SK-N-SH (cell line): ENCODE data around the gene DENND1A. TPM values are rescaled to one million over a fixed set of nuclear protein-coding genes. Genes with fewer than 3 reads are reported as not detected.
"Not testable (repeated sequence)": the region's sequence is repeated elsewhere in the genome, so short reads cannot be mapped to it uniquely, and the experiment has no call there.

Experiments
- CTCF ChIA-PET: fragments of 300-600, 350-600 bp; formaldehyde crosslinking; extraction: SDS; loops from one replicate; lab custom pipeline; 2021; lab: Yijun Ruan, JAX
- POLR2A ChIA-PET: fragments of 350-600 bp; sonication (Branson Sonifier 250); formaldehyde crosslinking; extraction: SDS; loops from one replicate; lab custom pipeline; 2020; ENCODE audit warnings: antibody characterized with exemption, inconsistent platforms; lab: Yijun Ruan, JAX
- DNase-seq: peaks from one replicate; pipeline ENCODE4 v3.0.0; 2012
- H2AFZ ChIP-seq: fragments of 200-600 bp; sonication (generic); 2 replicates; pipeline ENCODE4 v1.8.1; 2016; ENCODE audit warnings: antibody characterized with exemption, mild to moderate bottlenecking, low read depth
- H3F3A ChIP-seq: fragments of 200-600 bp; sonication (generic); replicated peaks from 2 replicates; pipeline ENCODE3; 2016; ENCODE audit warnings: antibody characterized with exemption, mild to moderate bottlenecking; ENCODE audit not compliant: insufficient read depth
- H3K27ac ChIP-seq, 2 experiments: fragments of 200-500 bp in 1 of 2; fragments of 200-600 bp in 1 of 2; sonication (Bioruptor generic) in 1 of 2; sonication (generic), shearing (Covaris generic) in 1 of 2; 2 replicates each; pipeline versions ENCODE4 v1.5.1 to v1.6.1; 2014 to 2016; ENCODE audit warnings: low read depth in 2 of 2, inconsistent platforms in 1 of 2, low read length in 1 of 2, mild to moderate bottlenecking in 1 of 2, mixed read lengths in 1 of 2
- H3K27me3 ChIP-seq: fragments of 200-600 bp; sonication (generic), shearing (Covaris generic); 2 replicates; pipeline ENCODE4 v1.6.1; 2016; ENCODE audit warnings: mixed run types; ENCODE audit not compliant: insufficient read depth
- H3K36me3 ChIP-seq, 2 experiments: fragments of 200-500 bp in 1 of 2; fragments of 200-600 bp in 1 of 2; sonication (Bioruptor generic) in 1 of 2; sonication (generic) in 1 of 2; replicated peaks in 1 of 2; 2 replicates each; pipeline versions ENCODE3 to v1.5.1; 2014 to 2016; ENCODE audit warnings: low read length in 1 of 2, mild to moderate bottlenecking in 1 of 2; ENCODE audit not compliant: insufficient read depth in 2 of 2, control insufficient read depth in 1 of 2
- H3K4me1 ChIP-seq, 2 experiments: fragments of 200-500 bp in 1 of 2; fragments of 200-600 bp in 1 of 2; sonication (Bioruptor generic) in 1 of 2; sonication (generic), shearing (Covaris generic) in 1 of 2; 2 replicates each; pipeline versions ENCODE4 v1.5.1 to v1.6.1; 2014 to 2016; ENCODE audit warnings: low read depth in 1 of 2, low read length in 1 of 2, mixed run types in 1 of 2; ENCODE audit not compliant: insufficient read depth in 2 of 2, control insufficient read depth in 1 of 2
- H3K4me2 ChIP-seq: fragments of 200-600 bp; sonication (generic), shearing (Covaris generic); 2 replicates; pipeline ENCODE4 v1.6.1; 2017; ENCODE audit warnings: mixed run types
- H3K4me3 ChIP-seq, 2 experiments: fragments of 200-500 bp in 1 of 2; fragments of 200-600 bp in 1 of 2; sonication (Bioruptor generic) in 1 of 2; sonication (generic), shearing (Covaris generic) in 1 of 2; 2 replicates each; pipeline versions ENCODE4 v1.5.1 to v1.8.1; 2014 to 2016; ENCODE audit warnings: low read depth in 2 of 2, inconsistent platforms in 1 of 2, low read length in 1 of 2, mild to moderate bottlenecking in 1 of 2, mixed read lengths in 1 of 2, moderate library complexity in 1 of 2
- H3K79me2 ChIP-seq: fragments of 200-600 bp; sonication (generic); 2 replicates; pipeline ENCODE4 v1.8.1; 2017; ENCODE audit warnings: mild to moderate bottlenecking; ENCODE audit not compliant: insufficient read depth
- H3K9ac ChIP-seq: fragments of 200-600 bp; sonication (generic); 2 replicates; pipeline ENCODE4 v1.6.1; 2017; ENCODE audit warnings: mixed run types
- H3K9me2 ChIP-seq: fragments of 200-600 bp; sonication (generic); 2 replicates; pipeline ENCODE4 v1.6.1; 2017; ENCODE audit warnings: mixed run types
- H3K9me3 ChIP-seq: fragments of 200-600 bp; sonication (generic); 2 replicates; pipeline ENCODE4 v1.6.1; 2017; ENCODE audit warnings: mixed run types, mild to moderate bottlenecking, moderate library complexity
- H4K20me1 ChIP-seq: fragments of 200-600 bp; sonication (generic); 2 replicates; pipeline ENCODE4 v1.6.1; 2017; ENCODE audit warnings: mild to moderate bottlenecking, mixed run types; ENCODE audit not compliant: insufficient read depth
- CHD2 ChIP-seq: fragments of 150-350 bp; IDR thresholded peaks from 2 replicates; pipeline ENCODE4 v1.6.1; 2018; ENCODE audit warnings: low read length; ENCODE audit not compliant: partially characterized antibody
- EP300 ChIP-seq, 2 experiments: IDR thresholded peaks; 2 replicates each; pipeline versions ENCODE4 v1.4.0 to v1.6.1; 2012; ENCODE audit warnings: borderline replicate concordance in 1 of 2, low read depth in 1 of 2, low read length in 1 of 2
- EZH2phosphoT487 ChIP-seq: fragments of 200-600 bp; sonication (generic); IDR thresholded peaks from 2 replicates; pipeline ENCODE4 v1.6.1; 2017; ENCODE audit warnings: low read depth, mixed run types, mild to moderate bottlenecking, antibody characterized with exemption, moderate library complexity, borderline replicate concordance
- GABPA ChIP-seq: IDR thresholded peaks from 2 replicates; pipeline ENCODE4 v1.4.0; 2012; ENCODE audit warnings: low read depth, mild to moderate bottlenecking
- MEF2A ChIP-seq: IDR thresholded peaks from 2 replicates; pipeline ENCODE4 v1.4.0; 2012; ENCODE audit warnings: low read depth, borderline replicate concordance
- POLR2AphosphoS5 ChIP-seq: IDR thresholded peaks from 2 replicates; pipeline ENCODE4 v1.6.1; 2012; ENCODE audit warnings: low read depth, low read length
- RCOR1 ChIP-seq: fragments of 150-350 bp; IDR thresholded peaks from 2 replicates; pipeline ENCODE4 v1.6.1; 2017; ENCODE audit warnings: antibody characterized with exemption, low read length
- SMC3 ChIP-seq: IDR thresholded peaks from 2 replicates; pipeline ENCODE4 v1.6.1; 2012; ENCODE audit warnings: low read depth, low read length, improper control_type of control experiment
- TCF12 ChIP-seq: IDR thresholded peaks from 2 replicates; pipeline ENCODE4 v1.4.0; 2012
- YY1 ChIP-seq: IDR thresholded peaks from 2 replicates; pipeline ENCODE4 v1.4.0; 2012; ENCODE audit warnings: low read depth, mild to moderate bottlenecking
- WGBS: methylation state at CpG from one replicate; pipeline ENCODE4 v1.1.6; 2017; ENCODE audit warnings: low lambda C conversion rate; 5-methylcytosine and 5-hydroxymethylcytosine counted together
- polyA plus RNA-seq, 3 experiments: library from polyadenylated mRNA; depleted of rRNA; stranded (reverse); fragments of >200 nt; gene quantifications; 2 replicates each; pipeline ENCODE4 v1.2.3, GENCODE V29; 2012

DENND1A gene
- polyA plus RNA-seq, 1 of the 3 experiments (the other 2 are of a cell fraction), result 25.4 TPM

- TF ChIP-seq RCOR1 (no peak), EP300 (IDR thresholded peaks at IDR 0.05; ENCODE audit: borderline replicate concordance in 1 of 2, low read depth in 1 of 2, low read length in 1 of 2) (no peak), MEF2A (no peak)
- TF ChIP-seq, all 33 proteins: peak for 5
These were observed at the start of gene DENND1A (continued) for GRCh38 chr9:123929870-123930831.

DNA sequence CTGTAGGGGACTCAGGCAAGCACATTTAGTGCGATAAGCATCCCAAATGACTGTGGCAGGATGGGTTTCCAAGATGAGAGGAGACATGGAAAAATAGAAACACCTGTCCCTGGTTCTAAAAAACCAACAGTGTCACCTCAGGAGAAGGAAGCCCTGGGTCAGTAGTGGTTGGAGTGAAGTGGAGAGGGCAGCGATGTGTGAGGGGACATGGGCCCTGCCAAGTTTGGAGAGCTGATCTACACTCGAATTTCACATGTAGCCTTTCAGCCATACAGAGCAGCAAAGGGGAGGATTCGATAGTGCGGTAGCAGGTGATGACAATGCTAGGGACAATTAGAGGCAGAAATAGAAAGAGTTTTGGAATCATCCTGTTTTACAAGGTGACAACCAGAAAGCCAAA lies 49.1 kb upstream of the DENND1A start:
- H3K27me3 ChIP-seq, result peaks cover 33% of the 10 kb centered on the region
- no peaks in the 10 kb centered on the region for H3K9me2 ChIP-seq
- CTCF ChIA-PET, result no interaction called here
- H3K4me2 ChIP-seq, result no peak overlapping the region
- DNase-seq, result no peak
- no peak overlapping the region for H2AFZ ChIP-seq
- no peaks in the 10 kb centered on the region for H4K20me1 ChIP-seq
- 44% methylated on average over 5 of the region's 5 CpGs for WGBS
- H3F3A ChIP-seq, result no peaks in the 10 kb centered on the region
- H3K9me3 ChIP-seq, result no peaks in the 10 kb centered on the region
- no peak overlapping the region for H3K9ac ChIP-seq
- no peaks in the 10 kb centered on the region for H3K79me2 ChIP-seq
- POLR2A ChIA-PET, result no interaction called here
- TF ChIP-seq YY1 (no peak), SMC3 (no peak), EZH2phosphoT487 (no peak), MEF2A (no peak), GABPA (no peak), TCF12 (no peak), CHD2 (no peak), POLR2AphosphoS5 (no peak)
- no peaks in the 10 kb centered on the region for H3K4me1 ChIP-seq
- no peak overlapping the region for H3K4me3 ChIP-seq
- H3K36me3 ChIP-seq, result no peaks in the 10 kb centered on the region
- no peak overlapping the region for H3K27ac ChIP-seq

GRCh38 chr9:123976579-123976978 lies 46.7 kb upstream of the DENND1A start:
- CTCF ChIA-PET, result not testable (repeated sequence)

More at GRCh38 chr9:123976579-123976978, 46.7 kb upstream of the DENND1A start:
- H3K79me2 ChIP-seq, H3K36me3 ChIP-seq, H3K4me1 ChIP-seq, DNase-seq, H3K4me2 ChIP-seq, H3F3A ChIP-seq, H4K20me1 ChIP-seq, H3K27ac ChIP-seq, POLR2A ChIA-PET, H2AFZ ChIP-seq, H3K9me2 ChIP-seq, H3K9me3 ChIP-seq, H3K4me3 ChIP-seq, H3K9ac ChIP-seq: not testable (repeated sequence)
- H3K27me3 ChIP-seq, result peaks cover 23% of the 10 kb centered on the region
- WGBS, result 60% methylated on average over 3 of the region's 9 CpGs
